ENCODE data around the gene VPS8. TPM values are rescaled to one million over a fixed set of nuclear protein-coding genes. Genes with fewer than 3 reads are reported as not detected.

The VPS8 gene
- 10 to 100 TPM; 25.4 to 39.7 (median 27.9) TPM for total RNA-seq
- 10.9 TPM for polyA plus RNA-seq
- long read RNA-seq, donor 1, full-length matches to known transcripts, result 12 of 26 reads
- long read RNA-seq, donor 1, partial matches to known transcripts, result 8 of 26 reads
- long read RNA-seq, donor 1, other reads (novel, unspliced or antisense), result 6 of 26 reads
- long read RNA-seq, donor 2, full-length matches to known transcripts, result 11 of 15 reads
- long read RNA-seq, donor 2, partial matches to known transcripts, result 1 of 15 reads
- long read RNA-seq, donor 2, other reads (novel, unspliced or antisense), result 3 of 15 reads
- long read RNA-seq, donor 3, full-length matches to known transcripts, result 45 of 81 reads
- long read RNA-seq, donor 3, partial matches to known transcripts, result 15 of 81 reads
- long read RNA-seq, donor 3, other reads (novel, unspliced or antisense), result 21 of 81 reads
- long read RNA-seq, donor 4, full-length matches to known transcripts, result 13 of 16 reads
- long read RNA-seq, donor 4, partial matches to known transcripts, result 3 of 16 reads
- long read RNA-seq, donor 4, other reads (novel, unspliced or antisense), result 0 of 16 reads

- ATAC-seq (peak; percentile 98), DNase-seq (peak; percentile 97 to 99 (median 98))
- H3K27me3 ChIP-seq (ENCODE audit: control insufficient read depth, insufficient read depth), result no peaks in the 10 kb centered on the region
- intact Hi-C loops (cut with DNase I), result no loop called here
- peak within 1 kb of the TSS; percentile 80 for H3K4me3 ChIP-seq (ENCODE audit: low read length)
- H3K9me3 ChIP-seq (ENCODE audit: control insufficient read depth, low read length), result no peaks in the 10 kb centered on the region
- peaks cover 3% of the 10 kb centered on the region for H3K4me1 ChIP-seq (ENCODE audit: control insufficient read depth, insufficient read depth, low read length)
- WGBS, result under 1% methylated on average over 50 of the region's 50 CpGs
- H3K27ac ChIP-seq (ENCODE audit: low read length), result peak within 1 kb of the TSS; percentile 61
These were observed at the start of gene VPS8 for GRCh38 chr3:184811999-184812661. TSS of gene VPS8 (plus strand) at chr3:184812166. CDS start at chr3:184824633, 12,467 bp downstream.

- intact Hi-C loops (cut with DNase I), result no loop called here
- ATAC-seq, result no peak
- WGBS, result 95% methylated on average over 4 of the region's 4 CpGs
These were observed 47.8 kb upstream of the VPS8 start for GRCh38 chr3:184764191-184764590.

GRCh38 chr3:184765047-184765729, 46.8 kb upstream of the VPS8 start:
- no peak overlapping the region for H3K27ac ChIP-seq (ENCODE audit: low read length)
- 81% methylated on average over 10 of the region's 10 CpGs for WGBS
- peak in 1 of 3 donors; percentile 26 for DNase-seq
- no peaks in the 10 kb centered on the region for H3K9me3 ChIP-seq (ENCODE audit: control insufficient read depth, low read length)
- ATAC-seq, result no peak
- intact Hi-C loops (cut with DNase I), result no loop called here
- H3K27me3 ChIP-seq (ENCODE audit: control insufficient read depth, insufficient read depth), result no peaks in the 10 kb centered on the region
- H3K4me1 ChIP-seq (ENCODE audit: control insufficient read depth, insufficient read depth, low read length), result no peaks in the 10 kb centered on the region
- no peak overlapping the region for H3K4me3 ChIP-seq (ENCODE audit: low read length)

More at GRCh38 chr3:184764191-184764590, 47.8 kb upstream of the VPS8 start:
- DNase-seq, result peak in 1 of 3 donors; percentile 5
- Histone ChIP-seq H3K4me3 (ENCODE audit: low read length) (no peak overlapping the region), H3K27me3 (ENCODE audit: control insufficient read depth, insufficient read depth) (no peaks in the 10 kb centered on the region), H3K4me1 (ENCODE audit: control insufficient read depth, insufficient read depth, low read length) (no peaks in the 10 kb centered on the region), H3K9me3 (ENCODE audit: control insufficient read depth, low read length) (no peaks in the 10 kb centered on the region), H3K27ac (ENCODE audit: low read length) (no peak overlapping the region)

GRCh38 chr3:184765730-184766074, 46.3 kb upstream of the VPS8 start:
- 72% methylated on average over 7 of the region's 7 CpGs for WGBS
- intact Hi-C loops (cut with DNase I), result no loop called here
- DNase-seq (peak in 2 of 3 donors; percentile 15 to 27), ATAC-seq (no peak)
- no peak overlapping the region for H3K4me3 ChIP-seq (ENCODE audit: low read length)
- no peaks in the 10 kb centered on the region for H3K27me3 ChIP-seq (ENCODE audit: control insufficient read depth, insufficient read depth)
- no peaks in the 10 kb centered on the region for H3K4me1 ChIP-seq (ENCODE audit: control insufficient read depth, insufficient read depth, low read length)
- no peak overlapping the region for H3K27ac ChIP-seq (ENCODE audit: low read length)
- H3K9me3 ChIP-seq (ENCODE audit: control insufficient read depth, low read length), result no peaks in the 10 kb centered on the region

GRCh38 chr3:184766555-184767261, 45.3 kb upstream of the VPS8 start:
- DNase-seq (peak in 1 of 3 donors; percentile 17), ATAC-seq (no peak)
- Histone ChIP-seq H3K9me3 (ENCODE audit: control insufficient read depth, low read length) (no peaks in the 10 kb centered on the region), H3K4me3 (ENCODE audit: low read length) (no peak overlapping the region), H3K27ac (ENCODE audit: low read length) (no peak overlapping the region), H3K4me1 (ENCODE audit: control insufficient read depth, insufficient read depth, low read length) (no peaks in the 10 kb centered on the region), H3K27me3 (ENCODE audit: control insufficient read depth, insufficient read depth) (no peaks in the 10 kb centered on the region)
- 86% methylated on average over 4 of the region's 4 CpGs for WGBS
- intact Hi-C loops (cut with DNase I), result no loop called here

GRCh38 chr3:184767377-184767776, 44.6 kb upstream of the VPS8 start:
- no peak for ATAC-seq
- intact Hi-C loops (cut with DNase I), result no loop called here

GRCh38 chr3:184769382-184770170, 42.4 kb upstream of the VPS8 start:
- Histone ChIP-seq H3K4me3 (ENCODE audit: low read length) (no peak overlapping the region), H3K4me1 (ENCODE audit: control insufficient read depth, insufficient read depth, low read length) (peaks cover 4% of the 10 kb centered on the region), H3K27me3 (ENCODE audit: control insufficient read depth, insufficient read depth) (no peaks in the 10 kb centered on the region), H3K9me3 (ENCODE audit: control insufficient read depth, low read length) (no peaks in the 10 kb centered on the region), H3K27ac (ENCODE audit: low read length) (no peak overlapping the region)
- no peak for ATAC-seq
- DNase-seq, result peak in 1 of 3 donors; percentile 8
- 88% methylated on average over 26 of the region's 26 CpGs for WGBS
- intact Hi-C loops (cut with DNase I), result loop anchor here in 1 of 4 donors (10.0 kb wide), 1 partner anchor 385 kb away; the partner anchor contains the start of gene CHRD

More at GRCh38 chr3:184767377-184767776, 44.6 kb upstream of the VPS8 start:
- no peaks in the 10 kb centered on the region for H3K4me1 ChIP-seq (ENCODE audit: control insufficient read depth, insufficient read depth, low read length)
- no peak overlapping the region for H3K27ac ChIP-seq (ENCODE audit: low read length)
- no peaks in the 10 kb centered on the region for H3K27me3 ChIP-seq (ENCODE audit: control insufficient read depth, insufficient read depth)
- no peak overlapping the region for H3K4me3 ChIP-seq (ENCODE audit: low read length)
- 80% methylated on average over 12 of the region's 12 CpGs for WGBS
- peak in 2 of 3 donors; percentile 17 to 38 for DNase-seq
- no peaks in the 10 kb centered on the region for H3K9me3 ChIP-seq (ENCODE audit: control insufficient read depth, low read length)

GRCh38 chr3:184770541-184770940, 41.4 kb upstream of the VPS8 start:
- 88% methylated on average over 12 of the region's 12 CpGs for WGBS
- intact Hi-C loops (cut with DNase I), result loop anchor here in 1 of 4 donors (10.0 kb wide), 1 partner anchor 386 kb away; the partner anchor contains the start of gene CHRD

GRCh38 chr3:184771301-184772127, 40.5 kb upstream of the VPS8 start:
- WGBS, result 55% methylated on average over 20 of the region's 20 CpGs
- Histone ChIP-seq H3K4me3 (ENCODE audit: low read length) (no peak overlapping the region), H3K27me3 (ENCODE audit: control insufficient read depth, insufficient read depth) (no peaks in the 10 kb centered on the region), H3K4me1 (ENCODE audit: control insufficient read depth, insufficient read depth, low read length) (peaks cover 4% of the 10 kb centered on the region), H3K9me3 (ENCODE audit: control insufficient read depth, low read length) (no peaks in the 10 kb centered on the region), H3K27ac (ENCODE audit: low read length) (no peak overlapping the region)
- peak in 2 of 3 donors; percentile 56 to 68 for DNase-seq
- peak in 1 of 2 donors; percentile 40 for ATAC-seq
- intact Hi-C loops (cut with DNase I), result loop anchor here in 1 of 4 donors (10.0 kb wide), 1 partner anchor 387 kb away; the partner anchor contains the start of gene CHRD

More at GRCh38 chr3:184770541-184770940, 41.4 kb upstream of the VPS8 start:
- H3K9me3 ChIP-seq (ENCODE audit: control insufficient read depth, low read length), result no peaks in the 10 kb centered on the region
- ATAC-seq (no peak), DNase-seq (no peak)
- H3K4me3 ChIP-seq (ENCODE audit: low read length), result no peak overlapping the region
- H3K4me1 ChIP-seq (ENCODE audit: control insufficient read depth, insufficient read depth, low read length), result peaks cover 4% of the 10 kb centered on the region
- no peaks in the 10 kb centered on the region for H3K27me3 ChIP-seq (ENCODE audit: control insufficient read depth, insufficient read depth)
- no peak overlapping the region for H3K27ac ChIP-seq (ENCODE audit: low read length)
